Stimulated activated CD4-positive, alpha-beta T cell treated with anti-CD3 and anti-CD28 coated beads, Interleukin-2, amount 100 ng/mL, for 4 hours (primary cell): ENCODE data around the gene DPPA4.
"Not testable (repeated sequence)": the region's sequence is repeated elsewhere in the genome, so short reads cannot be mapped to it uniquely, and the experiment has no call there.

Experiments used
- DNase-seq: peaks from one replicate; pipeline ENCODE4 v3.0.0-alpha.2; 2020; ENCODE audit warnings: low read depth

The DPPA4 gene, protein sequence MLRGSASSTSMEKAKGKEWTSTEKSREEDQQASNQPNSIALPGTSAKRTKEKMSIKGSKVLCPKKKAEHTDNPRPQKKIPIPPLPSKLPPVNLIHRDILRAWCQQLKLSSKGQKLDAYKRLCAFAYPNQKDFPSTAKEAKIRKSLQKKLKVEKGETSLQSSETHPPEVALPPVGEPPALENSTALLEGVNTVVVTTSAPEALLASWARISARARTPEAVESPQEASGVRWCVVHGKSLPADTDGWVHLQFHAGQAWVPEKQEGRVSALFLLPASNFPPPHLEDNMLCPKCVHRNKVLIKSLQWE

DNA sequence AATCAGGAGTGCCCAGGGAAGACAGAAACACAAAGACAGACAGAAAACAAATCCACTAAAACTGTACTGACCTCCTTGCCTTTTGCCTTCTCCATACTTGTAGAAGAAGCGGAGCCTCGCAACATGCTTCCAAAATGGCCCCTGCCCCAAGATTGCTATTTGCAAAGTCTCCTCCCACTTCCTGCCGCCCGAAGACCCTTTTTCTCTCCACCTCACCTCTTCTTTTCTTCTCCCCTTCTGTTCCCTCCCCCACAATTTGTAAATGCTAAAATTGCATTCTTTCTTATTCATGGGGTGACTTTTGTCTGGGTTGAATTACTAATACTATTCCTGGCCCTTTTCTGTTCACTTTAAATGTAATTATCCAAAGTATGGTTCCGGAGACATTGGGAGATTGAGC is at the start of gene DPPA4:
Gene DPPA4, minus strand, starts transcription at position 154 of the 400 bp plus-strand sequence. Its CDS starts 29 bp downstream, at position 125.
- no peak for DNase-seq

DNA sequence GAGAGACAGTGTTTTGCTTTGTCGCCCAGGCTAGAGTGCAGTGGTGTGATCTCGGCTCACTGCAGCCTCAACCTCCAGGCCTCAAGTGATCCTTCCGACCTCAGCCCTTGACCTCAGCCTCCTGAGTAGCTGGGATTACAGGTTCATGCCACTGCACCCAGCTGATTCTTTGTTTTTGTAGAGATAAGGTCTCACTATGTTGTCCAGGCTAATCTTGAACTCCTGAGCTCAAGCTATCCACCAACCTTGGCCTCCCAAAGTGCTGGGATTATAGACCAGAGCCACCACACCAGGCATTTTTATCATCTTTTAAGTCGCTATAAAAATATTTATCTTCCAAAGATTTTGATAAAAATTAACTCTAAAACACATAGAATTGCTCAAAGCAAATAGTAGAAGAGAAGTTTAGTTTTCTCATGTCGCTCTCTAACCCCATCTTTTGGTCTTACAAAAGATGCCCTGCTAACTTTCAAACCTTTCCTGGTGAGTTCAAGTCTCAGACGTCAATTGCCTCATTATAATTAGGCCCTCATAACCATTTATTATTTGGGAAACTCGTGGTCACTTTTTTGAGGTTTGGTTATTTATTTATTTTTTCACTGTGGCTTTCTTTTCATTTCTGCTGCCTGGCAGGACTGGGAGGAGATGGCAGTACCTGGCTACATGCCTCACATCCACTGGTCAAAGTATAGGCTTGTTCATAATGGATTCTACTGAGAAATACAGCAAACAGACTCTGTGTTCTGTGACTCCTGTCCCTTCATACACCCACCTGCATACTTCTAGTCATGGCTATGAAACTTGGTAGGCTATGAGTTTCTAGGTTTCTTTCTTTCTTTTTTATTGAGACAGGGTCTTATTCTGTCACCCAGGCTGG is 48.3 kb upstream of the DPPA4 start:
- no peak for DNase-seq

DNA sequence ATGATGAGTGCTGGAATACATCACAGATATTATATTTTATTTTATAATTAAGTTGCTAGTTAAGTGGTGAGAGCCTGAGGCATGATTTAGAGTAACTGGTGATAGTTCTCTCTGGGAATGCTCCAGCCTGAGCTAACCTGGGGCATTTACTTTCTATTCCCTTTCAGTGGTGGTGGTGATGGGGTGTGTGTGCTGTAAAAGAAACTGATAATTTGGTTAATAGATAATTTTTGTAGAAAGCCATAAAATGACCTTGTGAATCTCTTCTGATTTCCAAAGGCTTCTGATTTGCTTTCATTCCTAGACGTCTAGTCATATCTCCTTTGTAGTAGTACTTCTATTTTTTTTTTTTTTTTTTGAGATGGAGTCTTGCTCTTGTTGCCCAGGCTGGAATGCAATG is 46.8 kb upstream of the DPPA4 start:
- DNase-seq = no peak

DNA sequence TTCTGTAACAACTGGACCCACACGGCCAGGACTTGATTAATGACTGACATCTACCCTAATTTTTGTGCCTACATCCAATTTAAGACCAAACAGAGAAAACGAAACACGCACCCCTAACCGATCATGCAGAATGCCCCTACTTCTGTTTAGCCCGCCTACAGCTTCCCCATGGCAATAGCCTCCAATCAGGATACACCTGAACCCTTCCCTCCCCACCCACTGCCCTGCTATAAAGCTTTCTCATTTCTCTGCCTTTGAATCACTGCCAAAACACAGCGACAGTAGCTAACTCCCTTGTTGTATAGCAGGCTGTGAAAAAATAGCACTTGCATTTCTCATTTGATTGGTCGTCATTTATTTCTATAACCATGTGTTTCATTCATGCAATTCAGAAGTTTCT is 45.2 kb upstream of the DPPA4 start:
- no peak for DNase-seq

DNA sequence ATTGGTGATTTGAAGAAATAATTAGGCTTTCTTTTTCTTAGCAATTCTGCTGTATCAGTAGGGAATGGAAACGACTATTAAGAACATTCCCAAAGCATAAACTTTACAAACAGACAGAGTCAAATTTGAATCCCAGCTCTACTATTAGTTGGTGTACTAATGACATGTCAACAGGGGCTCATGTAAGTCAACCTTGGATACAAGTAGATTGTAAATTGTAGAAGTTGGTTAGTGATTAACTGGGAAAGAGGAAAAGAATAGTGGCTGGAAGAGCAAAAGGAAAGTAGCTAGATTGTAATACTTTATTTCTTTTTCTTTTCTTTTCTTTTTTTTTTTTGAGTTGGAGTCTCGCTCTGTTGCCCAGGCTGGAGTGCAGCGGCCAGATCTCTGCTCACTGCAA is 38.6 kb upstream of the DPPA4 start:
- DNase-seq = no peak

DNA sequence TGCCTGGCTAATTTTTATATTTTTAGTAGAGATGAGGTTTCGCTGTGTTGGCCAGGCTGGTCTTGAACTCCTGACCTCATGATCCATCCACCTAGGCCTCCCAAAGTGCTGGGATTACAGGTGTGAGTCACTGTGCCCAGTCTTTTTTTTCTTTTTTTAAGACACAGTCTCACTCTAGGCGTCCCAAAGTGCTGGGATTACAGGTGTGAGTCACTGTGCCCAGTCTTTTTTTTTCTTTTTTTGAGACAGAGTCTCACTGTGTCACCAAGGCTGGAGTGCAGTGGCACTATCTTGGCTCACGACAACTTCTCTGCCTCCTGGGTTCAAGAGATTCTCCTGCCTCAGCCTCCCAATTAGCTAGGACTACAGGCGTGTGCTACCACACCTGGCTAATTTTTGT is 37.1 kb upstream of the DPPA4 start:
- DNase-seq = not testable (repeated sequence)

DNA sequence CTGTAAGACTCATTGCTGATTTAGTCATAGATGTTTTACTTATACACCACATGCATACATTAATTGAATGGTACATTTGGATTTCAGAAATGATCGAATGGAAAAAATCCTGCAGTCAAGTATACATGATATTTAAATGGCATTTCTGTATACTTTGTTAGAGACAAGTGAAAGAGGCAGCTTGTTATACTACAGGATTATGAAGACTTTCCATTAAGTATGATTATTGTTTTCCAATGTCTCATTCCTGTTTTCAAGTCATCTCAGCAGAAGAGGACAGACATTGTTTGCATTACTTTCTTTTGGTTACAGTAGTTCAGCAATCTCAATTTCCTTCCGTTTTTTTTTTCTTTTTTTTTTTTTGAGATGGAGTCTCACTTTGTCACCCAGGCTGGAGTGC is 36.6 kb upstream of the DPPA4 start:
- DNase-seq = no peak

DNA sequence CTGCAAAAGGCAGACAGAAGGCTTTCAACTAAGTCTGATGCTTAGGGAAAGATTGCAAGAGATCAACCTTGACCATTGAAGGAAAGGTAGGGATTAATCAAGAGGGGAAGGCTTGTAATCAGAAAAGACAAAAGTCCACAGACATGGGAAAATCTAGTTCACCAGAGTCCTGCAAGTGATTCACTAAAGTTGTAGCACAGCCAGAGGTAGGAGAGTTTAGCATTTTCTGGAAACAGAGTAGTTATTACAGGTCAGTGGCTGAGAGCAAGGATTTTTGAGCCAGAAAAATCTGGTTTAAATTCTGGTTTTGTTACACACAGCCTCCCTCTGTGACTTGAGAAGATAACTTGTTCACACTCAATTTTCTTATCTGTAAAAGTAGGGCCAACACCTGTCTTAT is 35.3 kb upstream of the DPPA4 start:
- no peak for DNase-seq

DNA sequence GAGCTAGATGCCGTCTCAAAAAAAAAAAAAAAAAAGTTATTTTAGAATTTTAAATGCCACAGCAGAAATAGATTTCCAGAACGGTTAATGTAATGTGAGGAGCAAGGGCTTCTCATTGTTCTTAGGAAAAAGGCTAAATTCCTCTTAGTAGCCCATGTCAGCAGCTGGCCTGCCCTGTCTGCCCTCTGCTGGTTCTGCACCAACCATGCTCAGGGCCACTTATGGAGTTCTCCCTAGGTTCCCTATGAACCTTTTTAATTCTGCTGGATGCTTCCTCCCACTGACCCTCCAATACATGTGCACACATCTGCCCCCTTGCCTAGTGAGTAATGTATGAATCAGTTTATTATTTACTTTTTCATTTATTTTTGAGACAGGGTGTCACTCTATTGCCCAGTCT is 32.2 kb upstream of the DPPA4 start:
- no peak for DNase-seq

DNA sequence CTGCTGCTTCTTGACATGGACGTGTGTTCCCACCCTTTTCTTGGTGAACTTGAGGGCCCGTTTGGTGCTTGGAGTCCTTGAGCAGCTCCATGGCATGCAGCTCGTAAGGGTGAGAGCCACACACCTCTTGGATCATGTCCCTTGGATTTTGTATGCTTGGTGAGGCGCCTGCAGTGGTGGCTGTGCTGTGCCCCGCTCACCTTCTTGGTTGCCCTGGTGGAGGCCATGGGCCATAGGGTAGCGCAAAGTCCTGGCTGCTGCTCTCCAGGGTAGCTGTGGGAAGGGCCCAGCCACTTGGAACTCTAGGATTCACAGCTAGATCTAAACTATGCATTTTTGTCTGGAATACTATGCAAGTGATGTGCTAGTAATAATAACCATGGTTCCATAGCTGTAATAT is 26.7 kb upstream of the DPPA4 start:
- DNase-seq = no peak

DNA sequence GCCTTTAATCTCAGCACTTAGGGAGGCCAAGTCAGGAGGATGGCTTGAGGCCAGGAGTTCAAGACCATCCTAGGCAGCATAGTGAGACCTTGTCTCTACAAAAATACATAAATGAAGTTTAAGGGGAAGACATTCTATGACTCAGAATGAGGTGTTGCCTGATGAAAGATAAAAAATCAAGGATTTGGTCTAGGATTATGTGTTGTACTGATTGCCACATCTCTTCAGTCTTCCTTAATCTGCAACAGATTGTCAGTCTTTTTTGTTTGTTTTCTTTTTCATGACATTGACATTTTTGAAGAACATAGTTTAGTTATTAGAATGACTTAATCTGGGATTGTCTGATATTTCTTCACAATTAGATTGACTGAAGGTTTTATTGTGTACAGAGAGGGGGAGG is 26.3 kb upstream of the DPPA4 start:
- DNase-seq = no peak

DNA sequence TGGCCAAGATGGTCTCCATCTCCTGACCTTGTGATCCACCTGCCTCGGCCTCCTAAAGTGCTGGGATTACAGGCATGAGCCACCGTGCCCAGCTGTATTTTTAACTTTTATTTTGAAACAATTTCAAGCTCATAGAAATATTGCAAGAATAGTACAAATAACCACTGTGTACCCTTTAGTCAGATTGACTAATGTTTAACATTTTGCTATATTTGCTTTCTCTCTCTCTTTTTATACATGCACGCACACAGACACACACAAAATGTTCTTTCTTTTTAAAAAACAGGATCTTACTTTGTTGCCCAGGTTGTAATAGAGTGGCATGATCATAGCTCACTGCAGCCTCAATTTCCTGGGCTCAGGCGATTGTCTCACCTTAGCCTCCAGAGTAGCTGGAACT is 25.5 kb upstream of the DPPA4 start:
- no peak for DNase-seq

DNA sequence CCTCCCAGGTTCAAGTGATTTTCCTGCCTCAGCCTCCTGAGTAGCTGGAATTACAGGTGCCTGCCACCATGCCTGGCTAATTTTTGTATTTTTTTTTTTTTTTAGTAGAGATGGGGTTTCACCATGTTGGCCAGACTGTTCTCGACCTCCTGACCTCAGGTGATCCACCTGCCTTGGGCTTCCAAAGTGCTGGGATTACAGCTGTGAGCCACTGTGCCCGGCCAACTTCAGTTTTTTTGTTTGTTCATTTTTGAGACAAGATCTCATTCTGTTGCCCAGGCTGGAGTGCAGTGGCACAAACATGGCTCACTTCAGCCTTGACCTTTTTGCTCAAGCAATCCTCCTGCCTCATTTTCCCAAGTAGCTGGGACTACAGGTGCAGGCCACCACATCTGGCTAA is 21.5 kb upstream of the DPPA4 start:
- DNase-seq = not testable (repeated sequence)

DNA sequence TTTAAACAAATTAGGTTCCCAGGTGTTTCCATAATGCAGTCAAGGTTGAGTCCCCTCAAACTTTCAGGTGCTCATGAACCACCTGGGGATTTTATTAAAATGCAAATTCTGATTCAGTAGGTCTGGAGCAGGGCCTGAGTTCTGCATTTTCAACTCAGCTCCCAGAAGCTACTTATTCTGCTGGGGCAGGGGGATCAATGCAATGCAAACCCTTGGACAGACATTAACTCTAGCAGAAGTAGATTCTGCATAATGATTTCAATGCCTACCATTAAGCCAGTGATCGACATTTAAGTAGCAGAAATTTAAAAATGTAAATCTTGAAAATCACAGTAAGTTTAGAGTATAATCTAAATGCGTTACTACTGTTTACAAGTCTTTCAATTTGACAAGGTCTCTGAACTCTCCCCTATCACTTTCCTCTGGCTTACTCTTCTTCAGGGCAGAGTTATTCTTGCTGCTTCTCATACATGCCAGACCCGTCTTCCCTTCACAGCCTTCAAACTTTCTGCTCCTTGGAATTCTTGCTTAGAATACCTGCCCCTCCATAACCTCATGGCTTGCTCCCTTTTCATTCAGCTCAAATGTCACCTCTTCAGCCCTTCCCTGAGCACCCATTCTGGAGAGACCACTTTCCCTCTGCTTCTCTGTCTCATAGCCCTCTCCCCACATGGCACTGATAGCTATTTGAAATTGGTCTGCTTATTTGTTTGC is 19.3 kb upstream of the DPPA4 start:
- DNase-seq = no peak

DNA sequence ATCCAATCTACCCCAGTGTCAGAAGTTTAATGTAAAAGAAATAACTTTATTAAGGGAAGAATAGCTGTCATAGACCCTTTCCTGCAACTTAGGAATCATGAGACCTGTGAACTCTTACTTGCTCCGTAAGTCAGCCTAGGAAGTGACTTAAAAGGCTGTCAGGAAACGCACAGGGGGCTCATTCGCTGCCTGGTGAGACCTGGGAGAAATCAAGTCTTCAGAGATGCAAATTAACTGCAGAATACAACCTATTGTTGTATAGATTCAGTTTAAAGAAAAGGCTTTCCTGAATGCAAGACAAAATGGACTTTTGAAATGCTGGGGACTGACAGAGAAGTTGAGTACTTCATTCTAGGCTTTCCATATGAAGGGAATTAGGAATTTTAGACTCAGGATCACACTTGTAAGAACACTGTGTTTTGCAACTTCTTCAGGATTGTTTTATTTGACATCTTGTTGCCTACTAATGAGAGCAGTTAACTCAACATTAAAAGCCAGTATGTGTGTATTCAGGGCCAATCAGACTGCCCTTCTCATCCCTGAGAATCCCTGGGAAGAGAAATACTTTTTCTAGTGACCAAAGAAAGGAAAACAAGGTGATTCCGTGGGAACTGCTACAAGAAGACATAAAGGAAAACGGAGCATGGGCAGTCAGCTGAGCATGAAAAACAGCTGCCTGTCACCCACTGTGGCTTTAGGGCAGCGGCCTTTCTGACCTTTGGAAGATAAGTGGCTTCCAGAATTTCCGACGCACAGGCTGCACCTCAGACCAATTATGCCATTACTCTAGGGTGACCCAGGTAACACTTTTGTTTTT is 18.5 kb upstream of the DPPA4 start:
- DNase-seq = no peak

DNA sequence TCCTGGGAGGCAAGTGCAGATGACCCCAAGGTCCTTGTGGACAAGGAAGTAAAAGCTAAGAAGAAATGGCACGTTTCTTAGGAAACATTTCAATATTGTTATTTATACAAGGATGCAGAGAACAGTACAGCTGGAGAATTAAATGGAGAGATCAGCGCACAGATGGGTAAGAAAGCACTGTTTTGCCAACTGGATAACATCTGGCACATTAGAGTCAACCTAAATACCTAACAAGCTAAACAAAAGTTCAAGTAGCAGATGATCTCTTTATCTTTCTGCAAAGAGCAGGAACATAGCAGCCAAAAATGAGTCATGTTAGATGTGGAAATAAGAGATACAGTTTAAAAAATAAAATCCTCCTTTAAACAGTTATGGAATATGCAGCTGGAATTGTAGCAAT is 15.7 kb upstream of the DPPA4 start:
- no peak for DNase-seq

DNA sequence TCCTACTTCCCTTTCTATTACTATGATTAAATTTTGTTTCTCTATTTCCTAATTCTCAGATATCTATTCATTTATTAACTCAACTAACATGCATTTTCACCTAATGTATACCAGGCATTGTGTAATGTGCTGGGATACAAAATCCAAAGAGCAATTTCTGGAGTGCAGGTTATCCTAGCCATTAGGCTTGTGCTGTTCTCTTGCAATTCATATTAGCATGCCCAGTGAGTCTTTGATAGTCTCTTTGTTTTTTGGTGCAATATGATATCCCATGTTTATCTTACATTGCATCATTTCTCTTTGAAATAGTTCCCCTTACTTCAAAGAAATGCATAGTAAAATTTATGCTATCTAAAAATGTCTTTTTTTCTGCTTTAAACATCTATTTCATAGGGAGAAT is 13.9 kb upstream of the DPPA4 start:
- DNase-seq = no peak

DNA sequence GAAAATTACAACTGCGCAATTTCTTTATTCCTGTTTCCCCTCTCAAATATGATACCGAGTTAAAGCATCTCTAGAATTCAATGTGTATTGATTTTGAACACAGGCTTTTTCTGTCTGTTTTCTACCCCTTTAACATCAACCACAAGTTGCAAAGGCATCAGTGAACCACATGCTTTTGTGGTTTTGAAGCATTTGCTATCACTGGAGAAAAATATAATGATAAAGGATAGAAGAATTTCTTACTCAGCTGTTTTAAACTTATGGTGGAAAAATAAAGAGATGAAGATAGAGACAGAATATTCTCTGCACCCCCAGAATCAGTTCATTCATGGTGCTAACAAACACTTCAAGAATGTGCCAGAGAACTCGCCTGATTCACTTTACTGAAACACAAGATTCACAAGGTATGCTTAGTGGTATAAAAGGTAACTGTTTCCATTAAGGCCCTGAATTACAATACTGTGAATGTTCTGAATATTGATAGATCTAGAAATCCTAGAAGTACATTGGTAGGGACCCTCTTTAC is 9.5 kb upstream of the DPPA4 start:
- no peak for DNase-seq

DNA sequence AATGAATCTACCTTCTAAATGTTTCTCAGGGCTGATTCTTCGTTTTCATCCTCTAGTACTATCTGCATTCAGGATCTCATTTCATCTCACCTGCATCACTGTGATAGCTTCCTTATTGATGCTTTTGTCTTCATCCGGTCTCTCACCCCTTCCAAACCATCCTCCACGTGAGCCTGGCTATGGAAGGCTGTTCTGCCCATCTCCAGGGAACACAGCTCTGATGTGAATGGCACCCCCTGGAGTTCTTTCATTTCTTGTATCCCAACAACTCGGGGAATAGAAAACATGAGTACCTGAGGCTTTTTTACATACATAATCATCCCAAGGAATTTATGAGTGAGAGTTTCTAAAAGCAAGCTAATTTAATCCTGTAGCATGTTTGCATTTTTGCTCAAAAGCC is 8.8 kb upstream of the DPPA4 start:
- DNase-seq = no peak

DNA sequence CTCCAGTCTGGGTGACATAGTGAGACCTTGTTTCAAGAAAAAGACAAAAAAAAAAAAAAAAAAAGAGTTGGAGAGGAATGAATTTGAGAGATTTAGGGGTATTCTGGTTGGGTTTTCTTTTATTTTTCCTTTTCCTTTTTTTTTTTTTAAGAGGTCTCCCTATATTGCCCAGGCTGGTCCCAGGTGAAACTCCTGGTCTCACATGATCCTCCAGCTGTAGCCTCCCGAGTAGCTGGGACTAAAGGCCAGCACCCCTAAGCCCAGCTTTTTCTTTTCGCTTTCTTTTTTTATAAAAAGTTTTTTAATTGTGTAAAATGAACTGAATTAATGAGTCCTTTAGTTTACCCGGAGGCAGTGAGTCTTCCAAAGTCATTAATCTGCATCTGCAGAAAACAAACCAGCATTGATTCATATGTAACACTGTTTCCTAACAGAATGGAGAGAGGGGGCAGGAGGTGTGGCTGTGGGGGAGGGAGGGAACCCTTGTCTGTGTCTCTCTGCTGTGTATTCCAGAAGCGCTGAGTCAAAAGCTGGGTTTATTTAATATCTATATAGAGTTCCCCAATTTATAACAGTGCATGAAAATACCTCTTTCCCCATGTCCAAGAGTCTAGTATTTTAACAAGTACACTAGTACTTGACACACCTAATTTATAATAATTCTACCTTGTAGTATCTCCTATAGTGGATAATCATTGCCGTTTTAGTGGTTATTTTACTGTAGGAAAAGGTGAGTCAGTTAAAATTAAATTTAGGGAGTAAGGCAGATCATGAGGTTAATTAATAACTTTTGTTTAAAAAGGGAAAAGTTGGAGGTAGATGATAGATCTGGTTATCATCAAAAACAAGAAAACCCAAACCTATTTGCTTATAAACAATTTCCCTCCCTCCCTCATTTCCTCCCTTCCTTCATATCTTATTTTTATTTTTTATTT is 2.6 kb upstream of the DPPA4 start:
- DNase-seq = no peak

DNA sequence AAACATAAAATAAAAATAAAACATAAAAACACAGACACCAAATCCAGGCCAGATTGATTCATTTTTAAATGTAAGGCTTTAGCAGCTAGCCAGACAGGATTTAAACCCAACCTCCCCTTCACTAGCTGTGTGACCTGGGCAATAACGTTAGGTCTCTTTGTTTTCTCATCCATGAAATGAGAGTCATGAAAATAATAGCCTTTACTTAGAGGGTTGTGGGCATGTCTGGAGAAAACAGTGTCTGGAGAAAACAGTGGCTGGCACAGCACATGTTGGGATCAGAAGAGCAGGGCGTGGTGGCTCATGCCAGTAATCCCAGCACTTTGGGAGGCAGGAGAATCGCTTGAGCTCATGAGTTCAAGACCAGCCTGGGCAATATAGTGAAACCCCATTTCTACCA is 1.9 kb upstream of the DPPA4 start:
- no peak for DNase-seq
